Adipose tissue (tissue), 3 donors: Measurements from ENCODE around the gene IFITM5. TPM values are rescaled to one million over a fixed set of nuclear protein-coding genes. Genes with fewer than 3 reads are reported as not detected.
"Not testable (repeated sequence)": the region's sequence is repeated elsewhere in the genome, so short reads cannot be mapped to it uniquely, and the experiment has no call there.

Source experiments
- H3K27ac ChIP-seq: one replicate; pipeline ENCODE4 v1.5.1; 2013; ENCODE audit warnings: low read depth, low read length
- WGBS, 3 donors: extraction: QIAGEN DNeasy Blood & Tissue Kit; methylation state at CpG; one replicate each; pipeline ENCODE4 v1.1.7; 2013; 5-methylcytosine and 5-hydroxymethylcytosine counted together
- polyA plus RNA-seq, 3 donors: library from polyadenylated mRNA; stranded (reverse); fragments of 200-250 nt; gene quantifications; one replicate each; pipeline ENCODE4 v1.2.3, GENCODE V29; 2013
- donor health status: healthy with polysubstance abuse.
- donor health status: Bipolar disorder and iron deficiency.
- donor health status: healthy.

Gene IFITM5
- polyA plus RNA-seq, 3 donors = 0.35 TPM; not detected in 2

DNA sequence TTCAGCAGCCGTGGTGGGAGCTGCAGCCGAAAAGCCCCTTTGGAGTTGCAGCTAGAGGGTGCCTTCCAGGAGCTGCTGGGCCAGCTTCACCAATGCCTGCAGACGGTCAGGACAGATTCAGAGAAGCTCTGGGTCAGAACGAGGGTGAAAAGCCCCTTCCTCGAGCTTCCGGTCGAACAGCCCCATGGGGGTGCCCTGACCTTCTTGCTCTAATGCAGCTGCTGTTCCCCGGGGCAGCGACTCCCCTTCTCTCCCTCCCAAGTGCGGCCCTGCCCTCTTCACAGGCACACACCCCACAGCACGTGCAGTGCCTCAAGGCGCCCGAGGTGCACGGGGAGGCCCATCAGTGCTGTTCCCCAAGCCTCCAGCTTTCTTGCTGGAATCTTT is 31.0 kb upstream of the IFITM5 start:
- WGBS, 3 donors = 80 to 84% (median 81%) methylated on average over 12 to 14 of the region's 14 CpGs
- no peak overlapping the region for H3K27ac ChIP-seq

DNA sequence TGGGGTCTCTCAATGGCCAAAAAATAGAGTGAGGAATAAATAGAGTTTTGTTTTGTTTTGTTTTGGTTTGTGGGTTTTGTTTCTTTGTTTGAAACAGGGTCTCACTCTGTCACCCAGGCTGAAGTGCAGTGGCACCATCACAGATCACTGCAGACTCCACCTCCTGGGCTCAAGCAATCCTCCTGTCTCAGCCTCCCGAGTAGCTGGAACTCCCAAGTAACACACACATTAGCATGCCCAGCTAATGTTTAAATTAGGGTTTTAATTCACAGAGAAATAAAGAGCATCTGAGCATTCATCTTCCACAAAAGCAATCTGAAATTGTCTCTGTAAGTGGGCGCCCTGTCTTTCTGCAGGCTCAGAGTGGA is 30.5 kb upstream of the IFITM5 start:
- no peak overlapping the region for H3K27ac ChIP-seq

DNA sequence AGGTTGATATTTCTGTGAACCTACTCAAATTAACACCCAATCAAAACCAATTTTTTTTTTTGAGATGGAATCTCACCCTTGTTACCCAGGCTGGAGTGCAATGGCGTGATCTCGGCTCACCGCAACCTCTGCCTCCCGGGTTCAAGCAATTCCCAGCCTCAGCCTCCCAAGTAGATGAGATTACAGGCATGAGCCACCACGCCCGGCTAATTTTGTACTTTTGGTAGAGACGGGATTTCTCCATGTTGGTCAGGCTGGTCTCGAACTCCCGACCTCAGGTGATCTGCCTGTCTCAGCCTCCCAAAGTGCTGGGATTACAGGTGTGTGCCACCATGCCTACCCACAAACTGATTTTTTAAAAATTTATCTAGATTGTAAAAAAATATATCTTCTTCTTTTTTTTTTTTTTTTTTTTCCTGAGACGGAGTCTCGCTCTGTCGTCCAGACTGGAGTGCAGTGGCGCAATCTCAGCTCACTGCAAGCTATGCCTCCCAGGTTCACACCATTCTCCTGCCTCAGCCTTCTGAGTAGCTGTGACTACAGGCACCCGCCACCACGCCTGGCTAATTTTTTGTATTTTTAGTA is 29.3 kb upstream of the IFITM5 start:
- 88 to 90% (median 89%) methylated on average over 14 to 15 of the region's 15 CpGs for WGBS, 3 donors
- H3K27ac ChIP-seq = not testable (repeated sequence)

More for the DNA sequence above, 30.5 kb upstream of the IFITM5 start:
- 94 to 98% (median 96%) methylated on average over 2 of the region's 2 CpGs for WGBS, 3 donors

DNA sequence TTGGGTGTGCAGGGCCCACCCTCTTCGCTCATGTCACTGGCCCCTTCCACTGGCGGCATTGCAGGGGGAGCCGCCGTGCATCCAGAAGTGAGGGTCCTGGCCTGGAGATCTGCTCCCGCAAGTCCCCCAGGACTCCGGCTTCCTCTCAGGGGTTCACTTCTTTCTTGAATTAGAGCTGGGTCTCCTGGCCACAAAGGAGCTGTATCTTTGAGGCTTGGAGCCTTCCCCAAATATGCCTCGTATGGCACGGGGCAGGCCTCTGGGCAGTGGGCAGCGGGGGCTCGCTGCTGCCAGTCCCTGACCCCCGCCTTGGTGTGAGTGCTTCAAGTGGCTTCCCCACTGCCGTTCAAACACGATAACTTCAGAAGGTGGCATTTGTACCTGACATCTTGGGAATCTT is 28.7 kb upstream of the IFITM5 start:
- no peak overlapping the region for H3K27ac ChIP-seq

DNA sequence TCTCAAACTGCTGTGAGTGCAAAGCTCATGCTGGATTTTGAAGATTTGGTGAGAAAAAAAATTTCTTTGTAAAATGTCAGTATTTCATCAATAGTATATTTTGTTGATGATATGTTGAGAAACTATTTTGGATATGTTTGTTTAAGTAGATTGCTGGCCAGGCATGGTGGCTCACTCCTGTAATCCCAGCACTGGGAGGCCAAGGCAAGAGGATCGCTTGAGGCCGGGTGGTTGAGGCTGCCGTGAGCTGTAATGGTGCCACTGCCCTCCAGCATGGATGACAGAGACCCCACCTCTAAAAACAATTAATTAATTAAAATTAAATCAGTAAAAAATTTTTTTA is 28.2 kb upstream of the IFITM5 start:
- peak overlapping the region; percentile 98 for H3K27ac ChIP-seq
- WGBS, 3 donors = 94 to 100% (median 98%) methylated on average over 3 of the region's 3 CpGs

More for the DNA sequence above, 28.7 kb upstream of the IFITM5 start:
- 94 to 97% (median 96%) methylated on average over 13 of the region's 13 CpGs for WGBS, 3 donors

DNA sequence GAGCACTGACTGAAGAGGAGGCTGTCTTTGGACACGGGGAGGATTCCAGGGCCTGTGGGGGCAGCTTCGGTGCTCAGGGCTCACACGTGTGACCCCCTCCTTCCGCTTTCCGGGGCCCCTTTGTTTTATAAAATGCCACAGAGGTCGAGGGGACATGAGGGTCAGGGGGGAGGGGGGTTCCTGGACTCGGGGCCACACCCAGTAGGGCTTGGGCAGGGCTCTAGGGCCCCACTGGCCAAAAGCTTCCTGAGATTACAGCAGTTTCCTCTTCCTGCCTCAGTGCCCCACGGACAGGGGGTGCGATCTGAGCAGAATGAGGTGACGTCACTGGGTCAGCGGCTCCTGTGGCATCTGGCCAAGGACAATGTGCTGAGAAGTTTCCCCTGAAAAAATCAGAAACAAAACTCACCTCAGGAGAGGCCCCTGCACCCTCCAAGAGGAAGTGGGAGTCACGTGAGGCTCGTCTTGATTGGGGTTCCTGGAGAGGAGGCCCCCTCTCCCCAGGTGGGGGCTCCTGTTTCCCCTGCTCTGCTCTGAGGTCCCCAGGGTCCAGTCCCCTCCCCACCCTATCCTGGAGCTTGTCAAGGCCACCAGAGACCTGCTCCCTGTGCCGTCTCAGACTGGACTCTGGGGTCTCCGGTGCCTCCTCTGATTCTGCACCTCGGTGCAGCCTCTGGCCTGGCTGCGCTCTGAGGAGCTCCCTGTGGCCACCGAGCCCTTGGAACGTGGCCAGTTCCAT is 27.7 kb upstream of the IFITM5 start:
- H3K27ac ChIP-seq = peak overlapping the region; percentile 98
- 5 to 22% (median 14%) methylated on average over 19 of the region's 19 CpGs for WGBS, 3 donors

DNA sequence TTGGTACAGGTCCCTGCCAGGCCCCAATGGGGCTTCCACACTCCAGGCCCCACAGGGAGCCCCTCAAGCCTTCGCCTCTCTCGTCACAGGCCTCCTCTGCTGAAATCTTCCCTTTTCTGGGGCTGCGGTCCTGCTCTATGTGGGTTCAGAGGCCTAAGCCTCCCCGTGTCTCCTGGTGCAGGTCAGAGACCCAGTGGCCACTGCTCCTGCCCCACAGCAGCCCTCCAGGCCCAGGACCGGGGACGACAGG is 27.2 kb upstream of the IFITM5 start:
- WGBS, 3 donors = 38 to 71% (median 40%) methylated on average over 6 of the region's 6 CpGs
- peak overlapping the region; percentile 98 for H3K27ac ChIP-seq

DNA sequence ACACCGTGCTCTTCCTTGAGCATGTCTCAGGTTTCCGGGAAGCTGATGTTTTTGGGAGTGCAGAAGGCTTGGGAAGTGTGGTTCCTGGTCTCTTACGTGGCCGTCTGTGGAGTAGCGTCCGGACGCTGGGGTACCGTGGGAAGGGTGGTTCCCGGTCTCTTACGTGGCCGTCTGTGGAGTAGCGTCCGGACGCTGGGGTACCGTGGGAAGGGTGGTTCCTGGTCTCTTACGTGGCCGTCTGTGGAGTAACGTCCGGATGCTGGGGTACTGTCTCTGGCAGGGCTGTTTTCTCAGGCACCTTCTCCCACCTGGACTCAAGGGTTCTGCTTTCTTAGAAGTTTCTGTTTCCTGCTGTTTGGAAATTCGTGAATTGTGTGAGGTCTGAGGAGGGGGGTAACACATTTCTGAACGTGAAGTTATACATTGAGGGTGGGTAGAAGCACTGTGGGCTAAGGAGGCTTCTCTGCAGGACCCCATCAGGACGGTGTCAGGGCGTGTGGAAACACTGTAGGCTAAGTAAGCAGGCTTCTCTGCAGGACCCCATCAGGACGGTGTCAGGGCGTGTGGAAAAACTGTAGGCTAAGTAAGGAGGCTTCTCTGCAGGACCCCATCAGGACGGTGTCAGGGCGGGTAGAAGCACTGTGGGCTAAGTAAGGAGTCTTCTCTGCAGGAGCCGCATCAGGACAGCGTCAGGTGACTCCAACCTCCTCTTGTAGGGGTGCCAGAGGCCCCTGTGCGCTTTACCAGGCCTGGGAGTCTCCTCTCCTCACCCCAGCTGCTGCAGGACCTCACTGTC is 26.7 kb upstream of the IFITM5 start:
- WGBS, 3 donors = 72 to 83% (median 81%) methylated on average over 30 of the region's 30 CpGs
- H3K27ac ChIP-seq = peak overlapping the region; percentile 98

DNA sequence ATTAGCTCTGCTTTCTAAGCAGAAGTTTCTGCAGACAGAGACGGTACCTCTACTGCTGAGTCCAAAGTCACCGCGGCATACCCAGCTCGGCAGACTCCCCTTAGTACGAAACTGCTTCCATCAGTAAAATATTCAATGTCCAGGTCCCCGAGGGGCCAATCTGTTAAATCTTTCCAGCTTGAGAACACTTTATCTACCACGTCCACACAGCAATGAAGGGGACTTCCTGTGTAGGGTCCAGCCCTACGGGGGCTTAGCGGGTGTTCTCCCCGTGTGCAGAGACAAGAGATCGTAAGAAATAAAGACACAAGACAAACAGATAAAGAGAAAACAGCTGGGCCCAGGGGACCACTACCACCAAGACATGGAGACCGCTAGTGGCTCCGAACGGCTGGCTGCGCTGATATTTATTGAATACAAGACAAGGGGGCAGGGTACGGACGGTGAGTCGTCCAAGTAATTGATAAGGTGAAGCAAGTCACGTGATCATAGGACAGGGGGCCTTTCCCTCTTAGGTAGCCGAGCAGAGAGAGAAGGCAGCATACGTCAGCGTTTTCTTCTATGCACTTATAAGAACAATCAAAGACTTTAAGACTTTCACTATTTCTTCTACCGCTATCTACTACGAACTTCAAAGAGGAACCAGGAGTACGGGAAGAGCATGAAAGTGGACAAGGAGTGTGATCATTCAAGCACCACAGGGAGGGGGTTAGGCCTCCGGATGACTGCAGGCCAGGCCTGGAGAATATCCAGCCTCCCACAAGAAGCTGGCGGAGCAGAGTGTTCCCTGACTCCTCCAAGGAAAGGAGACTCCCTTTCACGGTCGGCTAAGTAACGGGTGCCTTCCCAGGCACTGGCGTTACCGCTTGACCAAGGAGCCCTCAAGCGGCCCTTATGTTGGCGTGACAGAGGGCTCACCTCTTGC is 25.5 kb upstream of the IFITM5 start:
- WGBS, 3 donors = 48 to 56% (median 49%) methylated on average over 26 to 28 of the region's 34 CpGs
- not testable (repeated sequence) for H3K27ac ChIP-seq

DNA sequence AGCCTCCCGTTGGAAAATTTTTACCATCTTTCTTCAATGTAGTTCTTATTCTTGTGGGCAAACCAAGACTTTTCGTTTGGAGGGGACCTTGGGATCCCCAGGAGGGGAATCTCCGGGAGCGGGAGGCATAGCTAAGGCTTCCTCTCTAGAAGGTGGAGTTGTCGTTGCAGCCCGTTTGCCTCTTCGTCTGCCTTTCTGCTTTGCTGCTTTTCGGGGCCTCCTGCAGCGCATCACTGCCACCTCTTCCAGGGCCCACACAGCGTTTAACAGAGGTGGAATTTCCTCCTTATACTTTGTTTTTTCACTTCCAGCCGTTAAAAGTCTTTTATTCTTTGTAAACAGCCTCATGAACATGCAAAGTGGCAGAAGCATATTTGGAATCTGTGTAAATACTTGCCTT is 24.8 kb upstream of the IFITM5 start:
- WGBS, 3 donors = 62 to 67% (median 65%) methylated on average over 11 of the region's 11 CpGs
- no peak overlapping the region for H3K27ac ChIP-seq

DNA sequence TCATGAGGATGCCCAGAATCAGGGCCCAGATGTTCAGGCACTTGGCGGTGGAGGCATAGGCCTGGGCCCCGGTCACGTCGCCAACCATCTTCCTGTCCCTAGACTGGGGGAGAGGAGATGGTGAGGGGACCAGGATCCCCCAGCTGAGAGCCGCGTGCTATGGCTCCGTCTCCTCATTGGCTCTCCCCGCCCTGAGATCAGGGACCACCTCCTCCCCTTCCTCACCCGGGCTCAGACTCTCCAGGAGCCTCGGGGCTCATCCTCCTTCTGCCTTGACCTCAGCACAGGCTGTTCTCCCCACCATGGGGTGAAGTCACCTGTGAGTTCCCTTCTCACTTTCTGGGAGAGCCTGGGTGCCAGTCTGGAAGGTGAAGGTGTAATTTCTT is 20.6 kb upstream of the IFITM5 start:
- H3K27ac ChIP-seq = not testable (repeated sequence)
- 0 to 3% (median 2%) methylated on average over 2 to 7 of the region's 10 CpGs for WGBS, 3 donors

DNA sequence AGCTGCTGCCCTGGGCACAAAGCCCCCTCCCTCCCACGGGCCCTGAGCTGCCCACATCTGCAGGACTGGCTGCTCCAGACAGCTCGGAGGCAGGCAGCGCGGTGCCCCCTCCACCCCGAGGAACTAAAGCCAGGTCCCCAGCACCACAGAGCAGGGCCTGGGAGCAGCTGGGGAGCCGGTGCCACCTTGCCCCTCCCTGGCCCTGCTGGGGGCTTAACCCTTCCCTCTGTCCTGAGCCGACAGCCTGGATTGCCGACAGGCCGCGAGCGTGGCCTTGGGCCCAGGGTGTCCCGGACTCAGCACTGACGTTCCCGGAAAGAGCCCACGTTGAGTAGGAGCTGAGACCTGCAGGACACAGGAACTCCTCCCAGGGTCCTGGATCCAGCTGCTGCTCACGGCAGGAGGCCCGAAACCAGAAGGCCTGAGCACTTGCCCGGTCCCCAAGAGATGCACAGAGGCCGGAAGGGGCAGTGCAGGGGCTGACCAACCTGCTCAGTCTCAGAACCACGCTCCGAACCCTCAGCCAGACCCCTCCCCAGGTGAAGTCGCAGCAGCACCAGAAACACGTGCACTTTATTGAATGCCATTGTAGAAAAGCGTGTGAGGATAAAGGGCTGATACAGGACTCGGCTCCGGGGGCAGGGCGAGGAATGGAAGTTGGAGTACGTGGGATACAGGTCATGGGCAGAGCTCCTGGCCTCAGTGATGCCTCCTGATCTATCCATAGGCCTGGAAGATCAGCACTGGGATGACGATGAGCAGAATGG is 20.0 kb upstream of the IFITM5 start:
- 7 to 13% (median 11%) methylated on average over 19 to 20 of the region's 29 CpGs for WGBS, 3 donors
- H3K27ac ChIP-seq = not testable (repeated sequence)

DNA sequence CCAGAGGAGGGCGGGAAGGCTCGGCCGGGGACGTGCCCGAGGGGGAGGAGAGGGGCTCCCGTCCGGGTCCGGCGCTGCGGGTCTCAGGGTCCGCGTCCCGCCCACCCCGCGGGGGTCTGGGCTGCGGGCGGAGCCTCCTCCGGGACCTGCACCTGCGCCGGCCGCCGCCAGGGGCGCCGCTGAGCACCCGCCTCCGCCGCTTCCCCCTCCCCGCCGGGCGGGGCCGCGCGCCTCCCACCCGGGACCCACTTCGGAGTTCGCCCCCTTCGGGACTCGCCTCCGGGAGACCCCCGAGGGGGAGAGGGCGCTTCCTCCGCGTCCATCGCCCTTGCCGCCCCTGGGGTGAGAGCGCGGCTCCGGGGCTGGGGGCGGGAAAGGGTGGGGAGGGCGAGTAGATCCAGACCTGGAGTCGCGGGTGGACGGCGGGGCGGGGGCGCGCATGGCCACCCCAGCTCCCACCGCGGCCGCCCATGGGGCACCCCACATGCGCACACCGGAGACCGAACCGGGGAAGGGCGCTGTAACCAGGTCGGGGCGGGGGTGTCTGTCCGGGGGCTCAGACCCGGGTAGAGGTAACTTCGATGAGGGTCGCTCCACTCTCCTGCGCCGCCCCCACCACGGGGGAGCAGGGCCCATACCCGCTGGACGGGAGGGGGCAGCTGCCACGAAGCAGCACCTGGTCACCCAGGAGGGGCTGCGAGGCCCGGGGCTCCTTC is 19.2 kb upstream of the IFITM5 start:
- 0 to 2% (median 1%) methylated on average over 8 to 15 of the region's 79 CpGs for WGBS, 3 donors

DNA sequence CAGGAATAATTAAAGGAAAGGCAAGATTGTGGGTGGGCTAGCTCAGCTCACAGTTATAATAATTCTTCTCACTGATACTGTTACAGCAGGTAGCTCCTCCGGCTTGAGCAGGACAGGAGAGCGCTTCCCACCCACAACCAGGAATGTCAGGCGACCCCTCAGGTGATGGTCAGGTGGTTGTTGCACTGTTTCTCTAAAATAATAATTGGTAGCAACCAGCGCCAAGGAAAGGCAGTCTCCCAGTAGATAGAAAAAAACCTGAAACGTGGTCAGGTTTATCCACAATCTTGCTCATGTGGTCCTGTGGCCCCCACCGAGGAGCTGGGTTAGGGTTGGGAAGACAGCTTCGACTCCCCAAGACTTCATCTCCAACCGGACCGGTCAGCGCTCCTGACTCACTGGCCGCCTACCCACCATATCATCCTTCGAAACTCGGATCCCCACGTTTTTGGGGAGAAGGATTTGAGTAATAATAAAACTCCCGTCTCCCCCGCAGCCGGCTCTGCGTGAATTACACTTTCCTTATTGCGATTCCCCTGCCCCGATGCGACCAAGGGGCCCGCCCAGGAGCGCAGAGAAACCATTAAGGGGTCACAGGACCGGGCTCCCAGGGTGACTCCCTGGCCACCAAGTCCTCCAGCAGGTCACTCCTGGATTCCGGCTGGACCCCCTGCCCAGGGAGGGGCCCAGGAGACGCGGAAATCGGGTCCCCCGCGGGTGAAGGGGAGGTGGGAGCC is 18.5 kb upstream of the IFITM5 start:
- H3K27ac ChIP-seq = not testable (repeated sequence)
- 22 to 36% (median 30%) methylated on average over 12 to 16 of the region's 30 CpGs for WGBS, 3 donors

More for the DNA sequence above, 19.2 kb upstream of the IFITM5 start:
- not testable (repeated sequence) for H3K27ac ChIP-seq

DNA sequence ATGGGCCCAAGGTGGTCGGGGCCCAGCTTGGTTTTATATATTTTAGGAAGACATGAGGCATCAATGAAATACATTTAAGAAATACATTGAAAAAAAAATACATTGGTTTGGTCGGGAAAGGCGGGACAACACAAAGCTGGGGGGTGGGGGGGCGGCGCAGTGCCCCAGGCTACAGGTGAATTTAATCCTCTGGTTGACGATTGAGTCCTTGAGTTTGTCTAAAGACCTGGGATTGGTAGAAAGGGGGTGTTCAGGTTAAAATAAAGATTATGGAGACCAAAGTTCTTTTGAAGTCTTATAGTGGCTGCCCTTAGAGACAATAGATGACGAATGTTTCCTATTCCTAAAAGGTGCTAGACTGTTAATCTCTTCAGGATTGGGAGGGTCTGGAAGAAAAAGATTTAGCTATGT is 17.6 kb upstream of the IFITM5 start:
- no peak overlapping the region for H3K27ac ChIP-seq
- WGBS, 3 donors = 59 to 83% (median 70%) methylated on average over 7 of the region's 7 CpGs

DNA sequence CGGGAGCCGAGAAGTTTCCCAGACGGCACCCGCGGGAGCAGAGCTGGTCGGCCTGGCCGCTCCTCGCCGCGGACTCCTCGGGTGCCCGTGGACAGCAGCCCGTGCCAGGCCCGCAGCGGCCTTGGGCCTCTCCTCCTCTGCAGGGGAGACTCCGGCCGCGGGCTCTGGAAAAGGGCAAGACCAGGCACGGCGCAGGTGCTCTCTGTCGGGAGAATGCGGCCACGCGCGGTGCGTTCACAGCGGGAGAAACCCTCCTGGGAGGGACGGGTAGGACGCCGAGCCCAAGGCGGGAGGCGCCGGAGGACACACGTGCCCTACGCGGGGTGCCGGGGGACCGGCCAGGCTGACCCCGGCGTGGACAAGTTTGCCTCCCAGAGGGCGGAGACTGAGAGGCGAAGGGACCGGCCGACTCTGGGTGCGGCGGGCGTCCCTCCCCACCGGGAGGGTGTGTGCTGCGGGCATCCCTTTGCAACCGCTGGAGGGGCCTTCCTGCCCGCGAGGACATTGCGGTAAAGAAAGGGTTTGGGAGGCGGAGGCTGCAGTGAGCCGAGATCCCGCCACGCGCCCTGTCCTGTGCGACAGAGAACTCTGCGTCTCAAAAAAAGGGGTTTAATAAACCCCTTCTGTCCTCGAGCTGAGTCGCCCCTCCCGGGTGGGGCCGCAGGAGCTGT is 16.8 kb upstream of the IFITM5 start:
- 15 to 51% (median 34%) methylated on average over 60 to 64 of the region's 64 CpGs for WGBS, 3 donors
- no peak overlapping the region for H3K27ac ChIP-seq
